ENCODE data around the gene CDK6.
A peak's percentile ranks its signal among the peaks of the same experiment; 100 is the strongest.

CDK6 gene

GRCh38 chr7:92856436-92856835 lies 20.1 kb upstream of the CDK6 start:
- DNase-seq (ENCODE audit: low read depth), result no peak
- H3K4me3 ChIP-seq (ENCODE audit: low read length), result no peak overlapping the region
- no peak for TF ChIP-seq CTCF (IDR thresholded peaks at IDR 0.05; ENCODE audit: insufficient read depth, low read depth, low read length, missing control alignments)

GRCh38 chr7:92854501-92855238 lies 18.3 kb upstream of the CDK6 start:
- no peak for TF ChIP-seq CTCF (IDR thresholded peaks at IDR 0.05; ENCODE audit: insufficient read depth, low read depth, low read length, missing control alignments)
- no peak overlapping the region for H3K4me3 ChIP-seq (ENCODE audit: low read length)
- no peak for DNase-seq (ENCODE audit: low read depth)

- DNase-seq (ENCODE audit: low read depth), result peak; percentile 64
- H3K4me3 ChIP-seq (ENCODE audit: low read length), result no peak overlapping the region
- TF ChIP-seq CTCF (IDR thresholded peaks at IDR 0.05; ENCODE audit: insufficient read depth, low read depth, low read length, missing control alignments), result no peak
Observed at GRCh38 chr7:92851732-92852131, 15.4 kb upstream of the CDK6 start.

GRCh38 chr7:92850516-92850915 lies 14.1 kb upstream of the CDK6 start:
- no peak for TF ChIP-seq CTCF (IDR thresholded peaks at IDR 0.05; ENCODE audit: insufficient read depth, low read depth, low read length, missing control alignments)
- DNase-seq (ENCODE audit: low read depth), result no peak
- no peak overlapping the region for H3K4me3 ChIP-seq (ENCODE audit: low read length)

- no peak for DNase-seq (ENCODE audit: low read depth)
- TF ChIP-seq CTCF (IDR thresholded peaks at IDR 0.05; ENCODE audit: insufficient read depth, low read depth, low read length, missing control alignments), result no peak
- no peak overlapping the region for H3K4me3 ChIP-seq (ENCODE audit: low read length)
Observed at GRCh38 chr7:92849322-92849721, 12.9 kb upstream of the CDK6 start.

- no peak for DNase-seq (ENCODE audit: low read depth)
- TF ChIP-seq CTCF (IDR thresholded peaks at IDR 0.05; ENCODE audit: insufficient read depth, low read depth, low read length, missing control alignments), result no peak
- H3K4me3 ChIP-seq (ENCODE audit: low read length), result no peak overlapping the region
Observed at GRCh38 chr7:92848851-92849250, 12.5 kb upstream of the CDK6 start.

- H3K4me3 ChIP-seq (ENCODE audit: low read length), result no peak overlapping the region
- TF ChIP-seq CTCF (IDR thresholded peaks at IDR 0.05; ENCODE audit: insufficient read depth, low read depth, low read length, missing control alignments), result no peak
- DNase-seq (ENCODE audit: low read depth), result no peak
Observed at GRCh38 chr7:92848441-92848840, 12.1 kb upstream of the CDK6 start.

Measured in epithelial cell of esophagus (primary cell).